GM12873 (cell line): ENCODE measurements around the gene GAB1.

Source experiments
- CTCF ChIP-seq: IDR thresholded peaks from 2 replicates; pipeline ENCODE4 v1.5.1; 2012; ENCODE audit warnings: low read depth, mild to moderate bottlenecking, moderate library complexity, low read length, control low read depth; ENCODE audit not compliant: insufficient read depth; ENCODE audit errors: missing control alignments

The GAB1 gene

GRCh38 chr4:143336781-143337599 is at the start of gene GAB1:
Gene GAB1 (plus strand): TSS chr4:143336876. CDS start chr4:143337189, 313 bp downstream.
- TF ChIP-seq CTCF, result peak; percentile 16

GRCh38 chr4:143287572-143287923 is 49.1 kb upstream of the GAB1 start:
- TF ChIP-seq CTCF, result no peak

- no peak for TF ChIP-seq CTCF
These were observed 48.5 kb upstream of the GAB1 start for GRCh38 chr4:143288171-143288570.

- no peak for TF ChIP-seq CTCF
These were observed 47.3 kb upstream of the GAB1 start for GRCh38 chr4:143289370-143289769.

GRCh38 chr4:143291314-143291713 is 45.4 kb upstream of the GAB1 start:
- no peak for TF ChIP-seq CTCF

DNA sequence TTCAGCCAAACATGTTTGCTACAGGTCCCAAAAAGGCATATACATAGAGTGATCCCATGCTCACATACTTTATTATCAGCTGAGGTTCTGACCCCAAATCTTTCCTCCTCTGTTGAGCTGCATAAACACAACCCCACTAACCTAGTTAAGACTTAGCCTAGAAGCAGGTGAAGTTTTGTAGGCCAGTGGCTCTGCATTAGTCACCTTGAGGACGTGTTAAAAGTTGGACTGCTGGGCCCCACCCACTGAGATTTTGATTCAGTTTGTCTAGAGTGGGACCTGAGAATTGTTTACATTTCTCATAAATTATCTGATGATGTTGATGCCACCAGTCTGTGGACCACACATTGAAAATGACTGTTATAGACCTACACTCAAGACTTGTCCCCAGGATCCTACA is 43.8 kb upstream of the GAB1 start:
- TF ChIP-seq CTCF, result no peak

- no peak for TF ChIP-seq CTCF
These were observed 42.4 kb upstream of the GAB1 start for GRCh38 chr4:143294310-143294709.
